Measurements from ENCODE around the gene MAML2.

MAML2 gene

GRCh38 chr11:96125400-96125799 is 217.6 kb downstream of the MAML2 start:
- no peak for DNase-seq (ENCODE audit: low spot score)

GRCh38 chr11:96124155-96124554 is 218.8 kb downstream of the MAML2 start:
- DNase-seq (ENCODE audit: low spot score), result no peak

- DNase-seq (ENCODE audit: low spot score), result no peak
Observed at GRCh38 chr11:96123301-96123700, 219.7 kb downstream of the MAML2 start.

- no peak for DNase-seq (ENCODE audit: low spot score)
Observed at GRCh38 chr11:96122601-96123074, 220.4 kb downstream of the MAML2 start.

GRCh38 chr11:96119211-96119610 is 223.8 kb downstream of the MAML2 start:
- DNase-seq (ENCODE audit: low spot score), result no peak

- DNase-seq (ENCODE audit: low spot score), result no peak
Observed at GRCh38 chr11:96116376-96116775, 226.6 kb downstream of the MAML2 start.

GRCh38 chr11:96114178-96115064 is 228.6 kb downstream of the MAML2 start:
- no peak for DNase-seq (ENCODE audit: low spot score)

- no peak for DNase-seq (ENCODE audit: low spot score)
Observed at GRCh38 chr11:96113193-96113681, 229.8 kb downstream of the MAML2 start.

GRCh38 chr11:96112192-96113128 is 230.5 kb downstream of the MAML2 start:
- DNase-seq (ENCODE audit: low spot score), result no peak

- no peak for DNase-seq (ENCODE audit: low spot score)
Observed at GRCh38 chr11:96111308-96111707, 231.7 kb downstream of the MAML2 start.

- no peak for DNase-seq (ENCODE audit: low spot score)
Observed at GRCh38 chr11:96110302-96110701, 232.7 kb downstream of the MAML2 start.

GRCh38 chr11:96109331-96110030 is 233.5 kb downstream of the MAML2 start:
- DNase-seq (ENCODE audit: low spot score), result no peak

GRCh38 chr11:96107143-96107824 is 235.7 kb downstream of the MAML2 start:
- no peak for DNase-seq (ENCODE audit: low spot score)

- DNase-seq (ENCODE audit: low spot score), result no peak
Observed at GRCh38 chr11:96106645-96107044, 236.3 kb downstream of the MAML2 start.

- DNase-seq (ENCODE audit: low spot score), result no peak
Observed at GRCh38 chr11:96105944-96106343, 237.1 kb downstream of the MAML2 start.

GRCh38 chr11:96105197-96105895 is 237.6 kb downstream of the MAML2 start:
- DNase-seq (ENCODE audit: low spot score), result no peak

GRCh38 chr11:96104496-96104895 is 238.5 kb downstream of the MAML2 start:
- no peak for DNase-seq (ENCODE audit: low spot score)

GRCh38 chr11:96103721-96104120 is 239.3 kb downstream of the MAML2 start:
- no peak for DNase-seq (ENCODE audit: low spot score)

GRCh38 chr11:96103102-96103501 is 239.9 kb downstream of the MAML2 start:
- no peak for DNase-seq (ENCODE audit: low spot score)

GRCh38 chr11:96102664-96103078 is 240.3 kb downstream of the MAML2 start:
- DNase-seq (ENCODE audit: low spot score), result no peak

GRCh38 chr11:96101146-96101545 is 241.8 kb downstream of the MAML2 start:
- no peak for DNase-seq (ENCODE audit: low spot score)

Measured in CD4-positive, alpha-beta T cell treated with Interleukin-6 at 100 ng/mL for 8 hours (primary cell).